ENCODE data around the gene CARS1. TPM values are rescaled to one million over a fixed set of nuclear protein-coding genes. Genes with fewer than 3 reads are reported as not detected.

CARS1 gene
- total and polyA plus RNA-seq, 2 of the 8 experiments (the other 6 are each of a cell fraction or from before 2014, with no cell fraction given), result 44.1 to 100 TPM

GRCh38 chr11:2990617-2991451 lies 66.4 kb downstream of the CARS1 start:
- no peak overlapping the region for H4K8ac ChIP-seq (ENCODE audit: extremely low read depth, insufficient read depth, low read length)
- H2BK20ac ChIP-seq (ENCODE audit: low read length), result no peak overlapping the region
- H2BK15ac ChIP-seq (ENCODE audit: low read length), result no peak overlapping the region
- peak overlapping the region; percentile 37; the same call in 1 of the 2 replicates for H3K27ac ChIP-seq (ENCODE audit: low read depth, low read length)
- ChIA-PET CTCF (ENCODE audit: partially characterized antibody) (interaction anchor here (1.0 to 2.7 kb wide), 2 partner anchors 10 to 15 kb away, joined by 4 to 18 read pairs; no protein-coding TSS in a partner anchor), POLR2A (ENCODE audit: partially characterized antibody) (interaction anchor here (0.6 to 2.6 kb wide), 9 partner anchors 9 to 172 kb away, joined by 3 to 14 read pairs (median 6); partner anchors contain the start of gene PHLDA2)
- H3K4me2 ChIP-seq (ENCODE audit: insufficient read depth in 1 of 2, low read depth in 2 of 2, low read length in 2 of 2), result peak overlapping the region; percentile 77 to 88
- 10% methylated on average over 17 of the region's 17 CpGs; no CpG with 5 or more reads in 1 of the 2 experiments for WGBS, 2 experiments (ENCODE audit: extremely low coverage in 1 of 2, insufficient coverage in 1 of 2, insufficient read length in 1 of 2, insufficient replicate concordance in 2 of 2, low coverage in 1 of 2, low lambda C conversion rate in 2 of 2, missing lambda C conversion rate in 1 of 2)
- no peaks in the 10 kb centered on the region for H3K27me3 ChIP-seq (replicated peaks in 1 of 4; ENCODE audit: control insufficient read depth in 3 of 4, extremely low read depth in 1 of 4, insufficient read depth in 3 of 4, low read length in 3 of 4)
- FAIRE-seq (no peak), DNase-seq (ENCODE audit: low read depth in 1 of 2, low spot score in 2 of 2) (no peak)
- TF ChIP-seq POLR2A (IDR thresholded peaks at IDR 0.05; ENCODE audit: control extremely low read depth in 1 of 2, low read depth in 2 of 2, low read length in 2 of 2) (peak in 1 of 2 experiments; percentile 54; a peak in 1 of 3 replicates), EP300 (IDR thresholded peaks at IDR 0.05; ENCODE audit: borderline replicate concordance in 1 of 2, low read depth in 2 of 2, low read length in 2 of 2) (no peak), YY1 (IDR thresholded peaks at IDR 0.05; ENCODE audit: low read depth, low read length) (peak; percentile 56; the same call in 1 of the 2 replicates)
- H3K9me3 ChIP-seq (ENCODE audit: insufficient read depth in 2 of 2, low read depth in 1 of 2, low read length in 1 of 2), result no peaks in the 10 kb centered on the region
- peak overlapping the region; percentile 76 to 89 (median 86) for H3K4me3 ChIP-seq (ENCODE audit: extremely low read depth in 1 of 4, insufficient read depth in 2 of 4, low read depth in 3 of 4, low read length in 4 of 4)
- no peak overlapping the region for H2AFZ ChIP-seq (ENCODE audit: low read length)
- peaks cover 51 to 58% of the 10 kb centered on the region in 2 experiments for H3K79me2 ChIP-seq (ENCODE audit: control insufficient read depth in 1 of 2, insufficient read depth in 2 of 2, low read length in 2 of 2)
- no peak overlapping the region for H3K23ac ChIP-seq (ENCODE audit: insufficient read length)
- peaks cover 6 to 18% (median 8%) of the 10 kb centered on the region in 4 experiments; a peak in 6 of 7 replicates for H3K4me1 ChIP-seq (replicated peaks in 1 of 4; ENCODE audit: control insufficient read depth in 3 of 4, insufficient read depth in 4 of 4, low read length in 3 of 4)
- peaks cover 11% of the 10 kb centered on the region for H3K23me2 ChIP-seq (ENCODE audit: low read depth, low read length)
- peak overlapping the region; percentile 70; the same call in 1 of the 2 replicates for H2BK12ac ChIP-seq (ENCODE audit: low read depth, low read length)
- H4K5ac ChIP-seq (ENCODE audit: insufficient read length, low read depth, low read length), result no peak overlapping the region
- no peak overlapping the region for H3K56ac ChIP-seq (replicated peaks; ENCODE audit: insufficient read length, low read depth, low read length)
- H3K36me3 ChIP-seq (ENCODE audit: control insufficient read depth in 2 of 4, insufficient read depth in 4 of 4, low read length in 3 of 4), result no peaks in the 10 kb centered on the region; a peak in 1 of 8 replicates
- no peak overlapping the region for H2BK120ac ChIP-seq (replicated peaks; ENCODE audit: low read depth, low read length)
- peaks cover 11 to 19% of the 10 kb centered on the region in 2 experiments for H4K20me1 ChIP-seq (replicated peaks in 1 of 2; ENCODE audit: control insufficient read depth in 1 of 2, insufficient read depth in 2 of 2, low read length in 2 of 2)
- no peak overlapping the region for H3K14ac ChIP-seq (ENCODE audit: insufficient read length)
- H3K18ac ChIP-seq (ENCODE audit: extremely low read depth, low read length), result no peak overlapping the region
- peaks cover 10% of the 10 kb centered on the region for H3K79me1 ChIP-seq (ENCODE audit: low read depth, low read length)
- no peak overlapping the region for H2AK5ac ChIP-seq (ENCODE audit: low read depth, low read length)
- no peak overlapping the region for H4K91ac ChIP-seq (replicated peaks; ENCODE audit: insufficient read length, low read length)
- peak overlapping the region; percentile 86 to 98 (median 93) for H3K9ac ChIP-seq (replicated peaks in 1 of 4; ENCODE audit: extremely low read depth in 1 of 4, low read depth in 3 of 4, low read length in 3 of 4)
- H2BK5ac ChIP-seq (ENCODE audit: low read depth, low read length), result peak overlapping the region; percentile 81; the same call in 1 of the 2 replicates
- peak overlapping the region; percentile 50 for H3K4ac ChIP-seq (replicated peaks; ENCODE audit: insufficient read length, low read depth, low read length)
